C4-2B (cell line): ENCODE measurements around the gene SLC25A21.

Experiments used
- CTCF ChIP-seq: fragments of 450-650 bp; conservative IDR thresholded peaks from 2 replicates; pipeline ENCODE4 v1.5.1; 2017; ENCODE audit warnings: mild to moderate bottlenecking
- ZFX ChIP-seq: fragments of 450-650 bp; IDR thresholded peaks from 2 replicates; pipeline ENCODE4 v1.6.1; 2017

GRCh38 chr14:36996133-36996856 lies 176.1 kb downstream of the SLC25A21 start:
- TF ChIP-seq CTCF = no peak
- TF ChIP-seq ZFX = no peak
